ENCODE data around the gene SMURF1. TPM values are rescaled to one million over a fixed set of nuclear protein-coding genes. Genes with fewer than 3 reads are reported as not detected.

SMURF1 gene
- total and polyA plus RNA-seq, 2 of the 8 experiments (the other 6 are each of a cell fraction or from before 2014, with no cell fraction given): 9.6 to 24.5 TPM

- no peak overlapping the region for H3K56ac ChIP-seq (replicated peaks; ENCODE audit: insufficient read length, low read depth, low read length)
- ChIA-PET POLR2A (ENCODE audit: partially characterized antibody) (no interaction called here), CTCF (ENCODE audit: partially characterized antibody) (interaction anchor here (0.8 kb wide), 1 partner anchor 23 kb away, joined by 3 read pairs; no protein-coding TSS in a partner anchor)
- peaks cover 3 to 92% of the 10 kb centered on the region in 2 experiments; a peak in 3 of 4 replicates for H3K79me2 ChIP-seq (ENCODE audit: control insufficient read depth in 1 of 2, insufficient read depth in 2 of 2, low read length in 2 of 2)
- H3K9me3 ChIP-seq (ENCODE audit: insufficient read depth in 2 of 2, low read depth in 1 of 2, low read length in 1 of 2): no peaks in the 10 kb centered on the region
- peaks cover 0 to 2% (median 1%) of the 10 kb centered on the region in 4 experiments; a peak in 2 of 7 replicates for H3K4me1 ChIP-seq (replicated peaks in 1 of 4; ENCODE audit: control insufficient read depth in 3 of 4, insufficient read depth in 4 of 4, low read length in 3 of 4)
- no peak overlapping the region for H2BK20ac ChIP-seq (ENCODE audit: low read length)
- no peak overlapping the region for H3K23ac ChIP-seq (ENCODE audit: insufficient read length)
- peaks cover 0 to 2% (median 0%) of the 10 kb centered on the region in 4 experiments; a peak in 1 of 8 replicates for H3K36me3 ChIP-seq (ENCODE audit: control insufficient read depth in 2 of 4, insufficient read depth in 4 of 4, low read length in 3 of 4)
- H3K4me2 ChIP-seq (ENCODE audit: insufficient read depth in 1 of 2, low read depth in 2 of 2, low read length in 2 of 2): no peak overlapping the region
- no peak overlapping the region for H3K4me3 ChIP-seq (ENCODE audit: extremely low read depth in 1 of 4, insufficient read depth in 2 of 4, low read depth in 3 of 4, low read length in 4 of 4)
- H4K5ac ChIP-seq (ENCODE audit: insufficient read length, low read depth, low read length): no peak overlapping the region
- H2BK5ac ChIP-seq (ENCODE audit: low read depth, low read length): no peak overlapping the region
- DNase-seq (ENCODE audit: low read depth in 1 of 2, low spot score in 2 of 2) (no peak), FAIRE-seq (no peak)
- no peaks in the 10 kb centered on the region for H3K23me2 ChIP-seq (ENCODE audit: low read depth, low read length)
- WGBS, 2 experiments (ENCODE audit: extremely low coverage in 1 of 2, insufficient coverage in 1 of 2, insufficient read length in 1 of 2, insufficient replicate concordance in 2 of 2, low coverage in 1 of 2, low lambda C conversion rate in 2 of 2, missing lambda C conversion rate in 1 of 2): 85% methylated on average over 1 of the region's 1 CpG; no CpG with 5 or more reads in 1 of the 2 experiments
- no peak overlapping the region for H3K4ac ChIP-seq (replicated peaks; ENCODE audit: insufficient read length, low read depth, low read length)
- no peak overlapping the region for H2BK120ac ChIP-seq (replicated peaks; ENCODE audit: low read depth, low read length)
- no peak overlapping the region for H2AFZ ChIP-seq (ENCODE audit: low read length)
- H3K9ac ChIP-seq (replicated peaks in 1 of 4; ENCODE audit: extremely low read depth in 1 of 4, low read depth in 3 of 4, low read length in 3 of 4): no peak overlapping the region
- H3K27me3 ChIP-seq (replicated peaks in 1 of 4; ENCODE audit: control insufficient read depth in 3 of 4, extremely low read depth in 1 of 4, insufficient read depth in 3 of 4, low read length in 3 of 4): no peaks in the 10 kb centered on the region
- H3K18ac ChIP-seq (ENCODE audit: extremely low read depth, low read length): no peak overlapping the region
- H3K27ac ChIP-seq (ENCODE audit: low read depth, low read length): no peak overlapping the region
- H4K20me1 ChIP-seq (replicated peaks in 1 of 2; ENCODE audit: control insufficient read depth in 1 of 2, insufficient read depth in 2 of 2, low read length in 2 of 2): peaks cover 6 to 12% of the 10 kb centered on the region in 2 experiments
- no peak overlapping the region for H2BK12ac ChIP-seq (ENCODE audit: low read depth, low read length)
- H3K14ac ChIP-seq (ENCODE audit: insufficient read length): no peak overlapping the region
- H4K91ac ChIP-seq (replicated peaks; ENCODE audit: insufficient read length, low read length): no peak overlapping the region
- H2BK15ac ChIP-seq (ENCODE audit: low read length): no peak overlapping the region
- H4K8ac ChIP-seq (ENCODE audit: extremely low read depth, insufficient read depth, low read length): no peak overlapping the region
- H2AK5ac ChIP-seq (ENCODE audit: low read depth, low read length): no peak overlapping the region
- peaks cover 7% of the 10 kb centered on the region for H3K79me1 ChIP-seq (ENCODE audit: low read depth, low read length)
- TF ChIP-seq TAF1 (IDR thresholded peaks at IDR 0.05; ENCODE audit: low read depth, low read length) (no peak), EGR1 (IDR thresholded peaks at IDR 0.05; ENCODE audit: borderline replicate concordance, low read depth, low read length) (no peak)
Observed at GRCh38 chr7:99123571-99124033, 20.3 kb downstream of the SMURF1 start.

All from H1 (cell line).